GM12891 (cell line): Measurements from ENCODE around the gene ARMC12.

Experiments used
- POLR2A ChIP-seq: IDR thresholded peaks from 2 replicates; pipeline ENCODE4 v1.6.1; 2011; ENCODE audit warnings: low read depth, low read length, control low read depth
- POLR2AphosphoS5 ChIP-seq: IDR thresholded peaks from 2 replicates; pipeline ENCODE4 v1.6.1; 2011; ENCODE audit warnings: low read depth, low read length, control low read depth
- POU2F2 ChIP-seq: IDR thresholded peaks from 2 replicates; pipeline ENCODE4 v1.6.1; 2011; ENCODE audit warnings: low read depth, mild to moderate bottlenecking, control low read depth, low read length, moderate library complexity
- SPI1 ChIP-seq: IDR thresholded peaks from 2 replicates; pipeline ENCODE4 v1.6.1; 2011; ENCODE audit warnings: low read depth, low read length, control low read depth
- TAF1 ChIP-seq: IDR thresholded peaks from 2 replicates; pipeline ENCODE4 v1.6.1; 2011; ENCODE audit warnings: low read depth, low read length, control low read depth

- no peak for TF ChIP-seq POLR2A
- TF ChIP-seq POLR2AphosphoS5 = no peak
- TF ChIP-seq SPI1 = no peak
- TF ChIP-seq TAF1 = no peak
- TF ChIP-seq POU2F2 = no peak
These were observed 15.5 kb downstream of the ARMC12 start for GRCh38 chr6:35752330-35752729.
